ENCODE measurements around the gene RFX3.

RFX3 gene

DNA sequence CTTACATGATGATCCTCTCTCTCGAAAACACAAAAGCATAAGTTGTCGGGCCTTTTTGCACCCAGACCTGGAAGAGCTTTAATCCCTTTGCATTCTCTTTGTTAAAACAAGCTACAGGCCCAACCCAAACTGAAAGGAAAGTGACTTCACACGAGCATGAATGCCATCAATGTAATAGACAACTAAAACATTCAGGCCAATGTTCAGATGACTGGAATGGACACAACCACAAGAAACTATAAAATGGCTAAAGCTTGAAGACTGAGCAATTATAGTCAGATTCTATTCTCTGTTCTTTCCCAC lies 45.5 kb downstream of the RFX3 start:
- intact Hi-C loops (cut with DNase I) = no loop called here
- no peak for DNase-seq

DNA sequence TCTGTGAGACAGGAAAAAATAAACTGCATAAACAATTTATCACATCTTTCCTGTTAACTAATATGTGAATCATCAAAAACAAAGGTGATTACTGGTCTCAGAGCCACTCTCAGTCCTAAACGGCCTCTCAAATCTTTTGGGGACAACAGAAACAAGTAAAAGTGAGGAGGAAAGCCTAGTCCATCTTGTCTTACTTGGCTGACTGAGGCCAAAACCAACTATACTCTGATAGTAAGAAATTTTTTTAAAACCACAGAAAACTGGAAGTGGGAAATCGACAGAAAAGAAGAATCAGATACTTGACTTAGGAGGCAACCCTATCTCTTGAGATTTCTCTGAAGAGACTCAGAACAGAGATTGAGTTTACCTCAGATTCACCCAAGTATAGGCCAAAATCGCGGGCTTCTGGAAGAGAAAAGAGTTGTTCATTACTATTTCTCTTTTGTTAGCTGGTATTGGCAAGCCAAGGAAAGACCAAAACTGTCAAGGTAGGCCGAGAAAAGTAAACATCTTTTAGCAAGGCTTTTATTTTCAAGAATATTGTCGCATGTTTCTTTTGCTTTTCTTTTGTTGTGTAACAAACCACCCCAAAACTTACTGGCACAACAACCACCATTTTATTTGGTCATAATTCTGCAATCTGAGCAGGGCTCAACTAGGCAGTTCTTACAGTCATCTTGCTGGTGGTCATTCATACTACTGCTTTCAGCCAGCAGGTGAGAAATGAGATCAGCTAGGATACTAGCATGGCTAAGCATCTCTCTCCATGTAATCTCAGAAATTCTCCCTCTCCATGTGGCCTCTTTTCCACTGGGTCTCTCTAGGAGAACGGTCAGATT lies 46.1 kb downstream of the RFX3 start:
- no peak for DNase-seq
- intact Hi-C loops (cut with DNase I) = no loop called here

DNA sequence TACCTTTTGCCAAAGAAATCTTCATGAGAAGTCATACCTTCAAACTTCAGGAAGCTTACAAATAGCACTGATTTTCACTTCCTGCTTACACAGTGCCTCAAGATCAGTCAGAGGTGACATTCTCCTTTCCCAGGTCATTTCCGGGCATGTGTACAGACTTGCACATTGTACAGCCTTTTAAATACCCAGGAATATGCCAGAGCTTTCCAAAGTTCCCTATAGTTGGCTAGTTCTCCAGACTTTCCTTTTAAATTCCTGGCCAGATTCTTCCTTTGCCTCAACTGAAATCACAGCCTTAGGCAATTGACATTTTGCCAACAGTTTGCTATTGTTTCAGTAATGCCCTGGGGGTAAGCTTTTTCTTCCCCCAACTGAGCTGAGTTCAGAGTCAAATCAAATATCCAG lies 47.2 kb downstream of the RFX3 start:
- DNase-seq = no peak
- intact Hi-C loops (cut with DNase I) = no loop called here

DNA sequence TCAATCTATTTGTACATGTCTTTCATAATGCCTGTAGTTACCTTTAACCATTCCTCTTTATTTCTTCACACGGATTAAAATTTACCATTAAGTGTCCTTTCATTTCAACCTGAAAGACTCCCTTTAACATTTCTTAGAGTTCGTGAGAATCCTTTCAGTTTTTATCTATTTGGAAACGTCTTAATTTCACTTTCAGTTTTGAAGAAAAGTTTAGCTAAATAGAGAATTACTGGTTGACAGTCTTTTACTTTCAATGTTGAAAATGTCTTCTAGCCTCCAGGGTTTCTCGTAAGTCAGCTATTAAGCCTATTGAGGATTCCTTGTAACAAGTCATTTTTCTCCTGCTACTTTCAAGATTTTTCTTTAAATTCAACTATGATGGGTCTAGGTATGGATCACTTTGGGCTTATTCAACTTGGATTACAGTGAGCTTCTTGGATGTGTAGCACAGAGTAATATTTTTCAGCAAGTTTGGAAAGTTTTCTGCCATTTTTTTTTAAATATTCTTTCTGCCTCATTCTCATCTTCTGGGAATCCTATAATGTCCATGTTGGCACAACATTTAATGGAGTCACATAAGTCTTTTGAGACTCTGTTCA lies 48.5 kb downstream of the RFX3 start:
- no peak for DNase-seq
- intact Hi-C loops (cut with DNase I) = no loop called here

DNA sequence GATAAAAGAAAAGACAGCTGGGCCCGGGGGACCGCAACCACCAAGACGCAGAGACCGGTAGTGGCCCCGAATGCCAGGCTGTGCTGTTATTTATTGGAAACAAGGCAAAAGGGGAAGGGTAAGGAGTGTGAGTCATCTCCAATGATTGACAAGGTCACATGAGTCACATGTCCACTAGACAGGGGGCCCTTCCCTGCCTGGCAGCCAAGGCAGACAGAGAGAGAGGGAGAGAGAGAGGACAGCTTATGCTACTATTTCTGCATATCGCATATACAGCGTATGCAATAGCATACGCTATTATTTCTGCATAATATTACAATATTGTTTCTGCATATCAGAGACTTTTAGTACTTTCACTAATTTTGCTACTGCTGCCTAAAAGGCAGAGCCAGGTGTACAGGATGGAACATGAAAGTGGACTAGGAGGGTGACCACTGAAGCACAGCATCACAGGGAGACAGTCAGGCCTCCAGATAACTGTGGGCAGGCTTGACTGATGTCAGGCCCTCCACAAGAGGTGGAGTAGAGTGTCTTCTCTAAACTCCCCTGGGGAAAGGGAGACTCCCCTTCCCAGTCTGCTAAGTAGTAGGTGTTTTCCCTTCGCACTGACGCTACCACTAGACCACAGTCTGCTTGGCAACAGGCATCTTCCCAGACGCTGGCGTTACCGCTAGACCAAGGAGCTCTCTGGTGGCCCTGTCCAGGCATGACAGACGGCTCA lies 50.3 kb downstream of the RFX3 start:
- peak in 2 of 10 donors; percentile 47 to 59 for DNase-seq
- intact Hi-C loops (cut with DNase I) = no loop called here

DNA sequence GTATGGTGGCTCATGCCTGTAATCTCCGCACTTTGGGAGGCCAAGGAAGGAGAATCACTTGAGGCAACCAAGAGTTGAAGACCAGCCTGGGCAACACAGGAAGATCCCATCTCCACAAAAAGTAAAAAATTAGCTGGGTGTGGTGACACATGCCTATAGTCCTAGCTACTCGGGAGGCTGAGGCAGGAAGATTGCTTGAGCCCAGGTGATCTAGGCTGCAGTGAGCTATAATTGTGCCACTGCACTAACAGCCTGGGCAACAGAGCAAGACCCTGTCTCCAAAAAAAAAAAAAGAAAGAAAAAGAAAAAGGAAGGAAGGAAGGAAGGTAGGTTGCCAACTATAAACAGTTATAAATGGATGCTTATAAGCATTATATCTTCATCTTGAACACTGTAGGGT lies 51.0 kb downstream of the RFX3 start:
- intact Hi-C loops (cut with DNase I) = no loop called here
- DNase-seq = no peak

DNA sequence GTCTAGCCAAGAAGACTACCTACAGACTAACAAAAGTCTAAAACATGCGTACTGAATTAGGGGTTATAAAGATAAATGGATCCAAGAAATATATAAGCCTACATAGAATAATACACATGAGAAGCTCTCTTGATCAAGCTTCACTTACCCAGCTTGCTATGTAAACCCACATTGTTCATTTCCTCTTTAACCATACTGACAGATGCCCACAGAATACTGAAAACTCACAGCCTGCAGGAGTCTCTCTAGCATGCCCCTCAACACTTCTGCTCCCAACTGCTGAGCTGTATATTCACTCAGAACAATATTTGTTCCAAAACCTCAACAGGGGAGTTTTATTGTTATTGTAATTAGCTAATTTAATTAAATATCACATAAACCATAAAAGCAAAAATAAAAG lies 52.4 kb downstream of the RFX3 start:
- no peak for DNase-seq
- intact Hi-C loops (cut with DNase I) = no loop called here

DNA sequence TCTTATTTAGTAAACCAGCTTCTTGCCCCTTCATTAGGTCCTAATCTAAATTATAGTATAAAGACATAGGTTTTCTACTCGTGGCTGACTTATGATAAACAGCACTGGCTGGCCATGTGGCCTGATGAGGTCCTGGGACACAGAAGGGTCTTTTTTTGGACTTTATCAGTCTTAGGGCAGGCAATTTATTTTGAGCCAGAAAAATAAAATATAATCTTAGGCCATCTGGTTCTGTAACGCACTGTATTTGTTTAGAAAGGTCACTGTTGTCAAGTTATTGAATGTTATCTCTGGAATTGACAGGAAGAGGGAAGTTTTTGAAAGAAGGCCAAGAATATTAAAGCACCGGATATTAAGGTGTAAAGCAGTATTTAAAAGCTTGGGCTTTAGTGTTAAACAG lies 53.9 kb downstream of the RFX3 start:
- intact Hi-C loops (cut with DNase I) = no loop called here
- DNase-seq = no peak

DNA sequence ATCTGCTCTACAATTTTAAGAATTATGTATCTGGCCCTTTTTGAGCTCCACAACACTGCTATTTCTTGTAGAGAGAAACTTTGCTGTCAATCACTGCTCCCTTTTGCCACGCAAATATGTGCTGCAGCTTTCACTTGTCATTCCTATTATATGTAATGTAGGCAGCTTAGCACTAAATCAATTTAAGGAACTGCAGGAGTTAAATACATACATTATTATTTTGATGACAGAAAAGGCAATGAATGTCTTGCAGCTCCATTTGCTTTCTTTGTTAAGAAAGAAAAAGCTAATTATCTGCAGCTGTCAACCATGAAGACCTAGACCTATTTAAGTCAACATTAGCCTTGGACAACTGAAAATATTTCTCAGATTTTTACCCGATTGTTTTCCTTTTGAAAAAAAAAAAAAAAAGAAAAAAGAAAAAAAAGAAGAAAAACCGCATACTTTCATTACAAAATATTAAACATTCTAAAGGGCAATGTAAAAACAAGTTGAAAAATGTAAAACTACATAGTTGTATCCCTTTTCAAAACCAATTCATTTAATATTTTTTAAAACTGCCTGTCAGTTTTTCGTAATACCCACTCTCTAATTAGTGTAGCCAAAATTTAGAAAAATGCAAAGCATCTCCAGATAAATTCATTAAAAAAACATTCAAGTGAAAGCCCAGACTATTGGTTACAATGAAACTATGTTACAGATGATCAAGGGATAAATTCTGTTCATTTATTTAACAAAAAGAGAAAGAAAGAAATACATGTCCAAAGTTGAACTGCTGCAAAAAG lies 57.2 kb downstream of the RFX3 start:
- intact Hi-C loops (cut with DNase I) = no loop called here

DNA sequence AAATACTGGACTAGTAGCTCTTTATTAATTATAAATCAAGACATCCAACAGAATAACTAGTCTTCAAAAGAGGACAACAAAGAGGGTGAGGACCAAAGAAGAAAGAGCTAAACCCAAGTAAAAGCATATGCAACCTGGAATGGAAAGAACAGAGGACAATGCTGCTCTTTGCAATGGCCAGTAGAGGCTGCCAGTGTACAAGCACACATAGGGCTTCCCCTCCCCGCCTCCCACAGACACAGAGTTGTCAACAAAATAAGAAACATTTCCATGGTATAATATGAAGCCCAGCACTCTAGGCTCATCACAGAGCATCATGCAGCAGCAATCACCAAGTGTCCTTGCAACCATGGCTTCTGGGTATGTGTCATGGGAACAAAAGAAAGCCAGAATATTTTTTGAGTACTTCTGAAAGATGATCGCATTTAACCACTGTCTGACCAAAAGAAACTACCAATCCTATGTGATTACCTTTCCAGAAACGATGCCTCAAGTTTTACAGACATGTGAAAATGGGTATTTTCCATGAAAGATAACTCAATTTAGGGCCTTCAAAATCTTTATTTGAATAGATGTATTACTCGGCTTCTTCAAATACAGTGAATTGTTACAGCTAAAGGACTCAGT lies 58.1 kb downstream of the RFX3 start:
- peak in 7 of 10 donors; percentile 21 to 89 (median 45) for DNase-seq
- intact Hi-C loops (cut with DNase I) = no loop called here

More for the DNA sequence above, 57.2 kb downstream of the RFX3 start:
- DNase-seq = no peak

DNA sequence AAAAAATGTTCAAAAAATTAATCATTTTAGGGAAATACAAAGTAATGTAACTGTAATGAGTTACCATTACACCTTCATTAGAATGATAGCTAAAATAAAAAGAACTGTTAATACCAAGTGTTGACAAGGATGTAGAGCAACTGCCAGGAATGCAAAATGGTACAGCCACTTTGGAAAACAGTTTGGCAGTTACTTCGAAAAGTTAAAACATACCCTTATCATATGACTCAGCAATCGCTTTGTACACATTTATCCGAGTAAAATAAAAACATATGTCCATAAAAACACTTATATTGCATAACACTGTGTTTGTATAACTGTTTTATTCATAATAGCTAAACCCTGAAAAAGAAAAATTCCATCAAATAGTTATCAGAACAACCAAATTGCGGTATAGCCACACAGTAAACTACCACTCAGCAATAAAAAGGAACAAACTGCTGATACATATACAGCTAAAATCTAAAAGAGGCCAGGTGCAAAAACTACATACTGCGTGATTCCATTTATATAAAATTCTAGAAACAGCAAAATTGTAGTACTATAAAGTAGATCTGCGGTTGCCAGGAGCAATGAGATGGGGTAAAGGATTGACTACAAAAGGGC lies 61.7 kb downstream of the RFX3 start:
- no peak for DNase-seq
- intact Hi-C loops (cut with DNase I) = no loop called here

DNA sequence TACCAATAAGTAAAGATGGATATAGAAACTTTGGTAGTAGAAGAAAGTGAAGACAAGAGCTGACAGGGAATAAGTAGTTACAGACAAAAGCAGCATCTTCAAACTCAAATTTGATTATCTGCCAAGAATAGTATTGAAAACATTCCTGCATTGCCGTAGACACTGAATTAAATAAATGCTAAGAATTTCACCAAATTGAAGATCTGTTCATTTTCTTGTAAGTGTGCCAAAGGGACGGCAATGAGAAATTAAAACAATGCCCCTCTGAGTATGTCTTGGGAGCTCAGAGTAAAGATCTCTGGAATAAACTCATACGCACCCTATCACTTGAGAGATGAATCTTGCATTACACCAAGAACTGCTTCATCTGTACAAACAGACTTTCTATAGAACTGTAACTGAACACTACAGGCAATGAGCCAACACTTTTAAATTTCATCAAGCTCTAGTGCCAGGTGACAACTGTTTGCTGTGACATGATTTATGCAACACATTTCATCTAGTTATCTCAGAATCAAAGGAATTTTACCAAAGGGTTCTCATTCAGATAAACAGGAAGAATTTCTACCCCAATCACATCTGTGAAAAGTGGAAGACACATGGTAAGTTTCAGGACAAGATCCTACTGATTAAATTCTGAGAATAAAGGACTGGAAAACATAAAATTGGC lies 66.9 kb downstream of the RFX3 start:
- no peak for DNase-seq
- intact Hi-C loops (cut with DNase I) = no loop called here

DNA sequence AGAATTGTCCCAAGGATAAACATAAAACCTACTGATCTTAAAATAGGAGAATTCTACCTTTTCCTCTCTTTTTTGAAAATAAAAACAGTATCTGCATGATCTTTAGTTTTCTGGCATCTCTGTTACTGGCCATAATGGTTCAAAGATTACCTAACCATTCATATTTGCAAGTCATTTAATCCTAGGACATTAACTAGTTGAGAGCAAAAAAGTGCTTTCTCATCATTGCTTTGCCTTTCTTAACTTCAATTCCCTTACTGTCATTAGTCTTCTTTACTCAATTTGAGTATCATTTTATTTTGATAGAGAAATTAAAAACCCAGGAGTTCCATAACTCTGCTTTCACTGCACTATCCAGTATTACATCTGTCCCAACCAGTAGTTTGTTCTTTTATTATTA lies 68.6 kb downstream of the RFX3 start:
- intact Hi-C loops (cut with DNase I) = no loop called here
- DNase-seq = no peak

DNA sequence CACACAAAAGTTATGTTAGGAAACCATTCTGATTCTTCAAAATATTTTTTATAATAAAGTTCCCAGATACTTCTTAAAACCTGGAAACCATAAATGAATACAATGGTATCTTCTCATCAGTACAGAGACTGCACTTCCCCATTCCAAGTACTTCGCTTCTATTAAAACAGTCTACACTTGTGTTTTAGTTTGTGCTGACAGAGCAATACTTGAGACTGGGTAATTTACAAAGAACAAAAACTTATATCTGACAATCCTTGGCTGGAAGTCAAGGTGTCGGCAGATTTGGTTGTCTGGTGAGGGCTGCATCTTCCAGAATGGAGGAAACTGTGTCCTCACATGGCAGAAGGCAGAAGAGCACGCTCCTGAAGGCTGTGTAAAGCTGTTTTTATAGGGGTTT lies 70.1 kb downstream of the RFX3 start:
- intact Hi-C loops (cut with DNase I) = no loop called here

DNA sequence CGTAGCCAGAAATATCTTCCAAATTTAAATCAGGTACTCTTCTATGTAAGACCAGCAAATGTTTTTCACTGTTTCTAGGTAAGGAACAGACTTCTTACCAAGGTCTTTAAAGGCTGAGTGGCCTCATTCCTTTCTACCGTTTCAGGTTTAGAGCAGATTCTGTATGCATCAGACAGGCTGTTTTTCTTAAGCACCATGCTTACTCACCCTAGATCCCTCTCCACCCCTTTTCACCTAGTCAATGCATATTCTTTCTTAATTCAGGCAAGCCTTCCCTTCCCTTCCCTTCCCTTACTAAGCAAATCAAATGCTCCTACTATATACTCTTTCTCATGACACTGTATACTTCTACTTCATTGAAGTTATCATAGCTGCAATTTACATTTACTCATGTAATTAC lies 70.7 kb downstream of the RFX3 start:
- intact Hi-C loops (cut with DNase I) = no loop called here
- no peak for DNase-seq

More for the DNA sequence above, 70.1 kb downstream of the RFX3 start:
- DNase-seq = no peak

DNA sequence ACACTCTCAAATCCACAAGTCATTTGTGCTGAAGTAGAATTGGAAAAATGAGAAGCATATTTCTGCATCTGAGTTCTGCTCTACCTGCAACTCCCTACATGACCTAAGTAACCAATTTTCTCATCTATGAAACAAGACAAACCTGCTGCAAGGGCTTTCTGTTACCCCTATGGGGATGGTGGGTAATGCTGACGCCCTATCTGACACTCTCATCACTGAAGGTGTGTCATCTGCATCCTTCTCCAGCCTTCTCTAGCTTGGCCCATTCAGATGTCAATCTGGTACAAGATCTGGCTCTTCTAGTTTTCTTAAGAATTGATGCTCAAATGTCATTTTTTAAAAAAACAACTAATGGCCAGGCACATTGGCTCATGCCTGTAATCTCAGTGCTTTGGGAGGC lies 73.8 kb downstream of the RFX3 start:
- DNase-seq = no peak
- intact Hi-C loops (cut with DNase I) = no loop called here

DNA sequence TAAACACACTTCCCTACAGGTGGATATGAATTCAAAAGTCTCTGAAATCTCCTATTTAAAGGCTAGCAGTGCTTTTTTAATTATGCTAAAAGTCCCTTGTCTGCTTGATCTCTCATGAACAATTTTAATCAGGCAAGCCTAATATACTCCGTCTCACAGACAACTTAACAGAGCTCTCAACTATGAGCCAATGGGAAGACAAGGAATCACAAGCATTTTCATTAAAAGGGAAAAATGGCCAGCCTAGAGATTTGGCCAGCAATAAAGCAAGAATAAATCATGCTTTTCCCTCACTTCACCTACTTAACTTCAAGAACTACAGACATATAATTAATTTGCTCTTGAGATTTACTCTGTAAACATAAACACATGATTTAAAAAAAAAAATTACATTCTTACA lies 78.0 kb downstream of the RFX3 start:
- no peak for DNase-seq
- intact Hi-C loops (cut with DNase I) = no loop called here

DNA sequence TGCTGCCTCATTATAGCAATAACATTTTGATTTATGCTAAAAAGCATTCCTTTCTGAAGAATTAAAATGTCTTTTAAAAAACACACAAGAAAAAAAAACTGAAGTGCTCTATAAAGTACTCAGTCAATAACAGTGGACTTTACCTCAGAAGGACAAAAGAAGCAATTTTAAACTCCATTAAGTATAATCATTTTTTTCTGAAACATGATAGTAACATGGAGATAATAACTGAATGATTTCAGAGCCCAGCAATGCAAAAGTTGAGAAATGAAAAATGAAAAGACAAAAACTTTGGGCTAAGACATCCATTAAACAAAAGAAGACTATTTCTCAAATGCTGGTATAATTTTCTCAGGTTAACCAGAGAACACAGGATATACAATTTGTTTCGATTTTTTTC lies 78.7 kb downstream of the RFX3 start:
- no peak for DNase-seq
- intact Hi-C loops (cut with DNase I) = no loop called here

DNA sequence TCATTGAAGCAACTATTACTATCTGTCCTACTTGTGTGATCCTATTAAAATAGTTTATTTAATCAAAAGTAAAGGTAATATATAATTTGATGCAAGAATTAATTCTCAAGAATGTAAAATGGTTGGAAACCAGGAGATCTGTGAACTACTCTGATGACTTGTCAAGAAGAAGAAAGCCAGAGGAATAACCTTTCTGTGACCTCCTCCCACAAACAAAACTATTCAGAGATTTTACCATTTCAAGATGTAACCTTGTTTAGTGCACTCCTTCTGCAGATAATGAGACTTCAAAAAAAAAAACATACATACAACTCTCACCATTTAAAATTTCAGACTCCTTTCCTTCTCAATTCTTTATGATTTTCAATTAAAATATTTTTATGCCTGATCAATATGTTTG lies 79.5 kb downstream of the RFX3 start:
- DNase-seq = no peak
- intact Hi-C loops (cut with DNase I) = no loop called here

DNA sequence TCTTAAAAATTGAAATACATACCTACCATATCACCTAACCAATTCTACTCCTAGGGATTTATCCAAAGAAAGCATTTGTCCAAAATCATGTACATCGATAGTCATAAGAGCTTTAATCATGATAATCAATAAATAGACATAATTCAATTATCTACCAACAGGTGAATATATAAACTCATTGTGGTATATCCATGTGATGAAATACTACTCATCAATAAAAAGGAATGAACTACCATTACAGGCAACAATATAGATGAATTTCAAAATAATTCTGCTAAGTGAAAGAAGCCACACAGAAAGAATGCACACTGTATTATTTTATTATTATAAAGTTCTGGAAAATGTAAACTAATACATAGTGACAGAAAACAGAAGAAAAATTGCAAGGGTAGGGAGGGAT lies 81.8 kb downstream of the RFX3 start:
- DNase-seq = no peak
- intact Hi-C loops (cut with DNase I) = loop anchor here (5.0 kb wide), 1 partner anchor 202 kb away; no protein-coding TSS in a partner anchor

Measured in posterior cingulate gyrus (tissue), 11 donors.